Neural progenitor cell (in vitro differentiated cells): ENCODE results near the gene DHRS4L2. TPM values are rescaled to one million over a fixed set of nuclear protein-coding genes. Genes with fewer than 3 reads are reported as not detected.
A peak's percentile ranks its signal among the peaks of the same experiment; 100 is the strongest.
"Not testable (repeated sequence)": the region's sequence is repeated elsewhere in the genome, so short reads cannot be mapped to it uniquely, and the experiment has no call there.

Experiments used
- DNase-seq: peaks from one replicate; pipeline ENCODE4 v3.0.0-alpha.2; 2016; ENCODE audit warnings: low spot score
- H2AFZ ChIP-seq: fragments of 200-600 bp; sonication (generic); replicated peaks from 2 replicates; pipeline ENCODE4 v1.6.1; 2016; ENCODE audit warnings: antibody characterized with exemption
- H3F3A ChIP-seq: fragments of 200-600 bp; sonication (generic); 2 replicates; pipeline ENCODE4 v1.6.1; 2016; ENCODE audit warnings: antibody characterized with exemption, low read depth
- H3K27ac ChIP-seq: fragments of 200-600 bp; sonication (generic); 2 replicates; pipeline ENCODE4 v1.5.1; 2016; ENCODE audit warnings: mild to moderate bottlenecking
- H3K27me3 ChIP-seq: fragments of 200-600 bp; sonication (generic); 2 replicates; pipeline ENCODE4 v1.6.1; 2016; ENCODE audit warnings: mild to moderate bottlenecking, moderate library complexity
- H3K36me3 ChIP-seq: fragments of 200-600 bp; sonication (generic); 2 replicates; pipeline ENCODE4 v1.5.1; 2016
- H3K4me1 ChIP-seq: fragments of 200-600 bp; sonication (generic); 2 replicates; pipeline ENCODE4 v1.6.1; 2016; ENCODE audit warnings: mixed run types
- H3K4me2 ChIP-seq: fragments of 200-600 bp; sonication (generic); 2 replicates; pipeline ENCODE4 v1.6.1; 2016
- H3K4me3 ChIP-seq: fragments of 200-600 bp; sonication (generic); 2 replicates; pipeline ENCODE4 v1.5.1; 2016
- H3K79me2 ChIP-seq: fragments of 200-600 bp; sonication (generic); 2 replicates; pipeline ENCODE4 v1.6.1; 2016; ENCODE audit warnings: low read depth
- H3K9ac ChIP-seq: fragments of 200-600 bp; sonication (generic); 2 replicates; pipeline ENCODE4 v1.6.1; 2016
- H3K9me3 ChIP-seq: fragments of 200-600 bp; sonication (generic); 2 replicates; pipeline ENCODE4 v1.5.1; 2016; ENCODE audit warnings: low read depth
- H4K20me1 ChIP-seq: fragments of 200-600 bp; sonication (generic); 2 replicates; pipeline ENCODE4 v1.6.1; 2016; ENCODE audit warnings: low read depth
- H3K27ac Mint-ChIP-seq: 3 replicates; pipeline ENCODE4 v1.8.0; 2021; ENCODE audit warnings: mixed read lengths
- H3K27me3 Mint-ChIP-seq: 2 replicates; pipeline ENCODE4 v1.8.0; 2022; ENCODE audit warnings: low read depth, mild to moderate bottlenecking, inconsistent platforms, moderate library complexity, mixed read lengths; ENCODE audit not compliant: insufficient read depth
- H3K36me3 Mint-ChIP-seq: 3 replicates; pipeline ENCODE4 v1.8.0; 2021; ENCODE audit warnings: mixed read lengths
- H3K4me1 Mint-ChIP-seq: 3 replicates; pipeline ENCODE4 v1.8.0; 2021; ENCODE audit warnings: mixed read lengths
- H3K4me3 Mint-ChIP-seq: 3 replicates; pipeline ENCODE4 v1.8.0; 2021; ENCODE audit warnings: mild to moderate bottlenecking, moderate library complexity, mixed read lengths
- H3K9me3 Mint-ChIP-seq: 3 replicates; pipeline ENCODE4 v1.8.0; 2020; ENCODE audit warnings: mixed read lengths
- total RNA-seq: library from RNA; depleted of rRNA; stranded (reverse); fragments of >200 nt; gene quantifications from 2 replicates; pipeline ENCODE4 v1.2.3, GENCODE V29; 2015; ENCODE audit warnings: low replicate concordance
- TF ChIP-seq, protein P1 (sequence below): fragments of 200-600 bp; sonication (generic); IDR thresholded peaks from 2 replicates; pipeline ENCODE4 v1.5.1; 2017; ENCODE audit warnings: antibody characterized with exemption, mild to moderate bottlenecking

DHRS4L2 gene
- total RNA-seq, 1 donor from 2014 or later: 3.6 TPM

DNA sequence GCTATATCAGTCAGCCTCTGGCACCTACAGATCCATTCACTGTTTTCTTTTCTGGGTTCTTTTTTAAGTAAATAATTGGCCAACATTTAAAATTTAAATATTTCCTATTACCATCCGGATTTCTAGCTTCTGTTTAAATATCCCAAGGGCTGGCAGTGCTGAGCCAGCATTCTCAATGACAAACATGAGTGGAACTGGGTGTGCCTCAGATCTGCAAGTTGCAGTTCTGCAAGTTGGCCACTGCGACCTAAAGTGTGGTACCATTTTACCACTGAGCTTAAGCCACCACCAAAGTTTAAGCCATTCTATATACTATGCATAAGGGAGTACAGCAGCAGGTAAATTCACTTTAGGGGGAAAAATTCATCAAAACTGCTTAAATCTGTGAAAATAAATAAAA is 31.2 kb downstream of the DHRS4L2 start:
- not testable (repeated sequence) for H2AFZ ChIP-seq, H3K4me2 ChIP-seq, H3K27me3 Mint-ChIP-seq, H3K4me3 Mint-ChIP-seq, H3K9ac ChIP-seq, H4K20me1 ChIP-seq, H3K27me3 ChIP-seq, H3K27ac Mint-ChIP-seq, H3K4me3 ChIP-seq, DNase-seq, H3K4me1 ChIP-seq, H3F3A ChIP-seq, H3K9me3 ChIP-seq, H3K36me3 Mint-ChIP-seq, H3K4me1 Mint-ChIP-seq, H3K27ac ChIP-seq, H3K79me2 ChIP-seq, H3K36me3 ChIP-seq
- H3K9me3 Mint-ChIP-seq: peaks cover 13% of the 10 kb centered on the region
- TF ChIP-seq, protein P1, sequence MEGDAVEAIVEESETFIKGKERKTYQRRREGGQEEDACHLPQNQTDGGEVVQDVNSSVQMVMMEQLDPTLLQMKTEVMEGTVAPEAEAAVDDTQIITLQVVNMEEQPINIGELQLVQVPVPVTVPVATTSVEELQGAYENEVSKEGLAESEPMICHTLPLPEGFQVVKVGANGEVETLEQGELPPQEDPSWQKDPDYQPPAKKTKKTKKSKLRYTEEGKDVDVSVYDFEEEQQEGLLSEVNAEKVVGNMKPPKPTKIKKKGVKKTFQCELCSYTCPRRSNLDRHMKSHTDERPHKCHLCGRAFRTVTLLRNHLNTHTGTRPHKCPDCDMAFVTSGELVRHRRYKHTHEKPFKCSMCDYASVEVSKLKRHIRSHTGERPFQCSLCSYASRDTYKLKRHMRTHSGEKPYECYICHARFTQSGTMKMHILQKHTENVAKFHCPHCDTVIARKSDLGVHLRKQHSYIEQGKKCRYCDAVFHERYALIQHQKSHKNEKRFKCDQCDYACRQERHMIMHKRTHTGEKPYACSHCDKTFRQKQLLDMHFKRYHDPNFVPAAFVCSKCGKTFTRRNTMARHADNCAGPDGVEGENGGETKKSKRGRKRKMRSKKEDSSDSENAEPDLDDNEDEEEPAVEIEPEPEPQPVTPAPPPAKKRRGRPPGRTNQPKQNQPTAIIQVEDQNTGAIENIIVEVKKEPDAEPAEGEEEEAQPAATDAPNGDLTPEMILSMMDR: peak; percentile 13

DNA sequence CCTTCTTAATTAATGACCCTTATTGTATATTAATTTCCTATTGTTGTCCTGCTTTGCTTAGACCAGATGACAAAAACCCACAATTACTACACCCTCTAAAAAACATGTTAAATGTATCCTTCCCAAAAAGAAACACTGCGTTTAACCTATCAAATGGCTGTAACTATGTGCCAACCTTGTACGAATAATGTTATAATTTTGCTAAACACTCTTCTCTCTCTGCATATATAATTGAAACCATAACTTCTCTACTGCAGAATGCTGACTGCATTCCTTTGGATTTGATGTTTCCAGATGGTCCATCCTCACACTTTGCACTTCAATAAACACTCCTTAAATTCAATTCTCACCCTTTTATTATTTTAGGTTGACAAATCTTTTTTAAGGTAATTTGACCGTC is 31.8 kb downstream of the DHRS4L2 start:
- H3K4me1 Mint-ChIP-seq, H3K27ac ChIP-seq, H3K4me1 ChIP-seq, DNase-seq, H3K79me2 ChIP-seq, H3K27me3 ChIP-seq, H3K36me3 ChIP-seq, H3K9me3 ChIP-seq, H3K4me3 ChIP-seq, H3K27me3 Mint-ChIP-seq, H3F3A ChIP-seq, H3K4me2 ChIP-seq, H2AFZ ChIP-seq, H3K36me3 Mint-ChIP-seq, H3K4me3 Mint-ChIP-seq, H3K27ac Mint-ChIP-seq, H4K20me1 ChIP-seq, H3K9ac ChIP-seq: not testable (repeated sequence)
- peaks cover 15% of the 10 kb centered on the region for H3K9me3 Mint-ChIP-seq

DNA sequence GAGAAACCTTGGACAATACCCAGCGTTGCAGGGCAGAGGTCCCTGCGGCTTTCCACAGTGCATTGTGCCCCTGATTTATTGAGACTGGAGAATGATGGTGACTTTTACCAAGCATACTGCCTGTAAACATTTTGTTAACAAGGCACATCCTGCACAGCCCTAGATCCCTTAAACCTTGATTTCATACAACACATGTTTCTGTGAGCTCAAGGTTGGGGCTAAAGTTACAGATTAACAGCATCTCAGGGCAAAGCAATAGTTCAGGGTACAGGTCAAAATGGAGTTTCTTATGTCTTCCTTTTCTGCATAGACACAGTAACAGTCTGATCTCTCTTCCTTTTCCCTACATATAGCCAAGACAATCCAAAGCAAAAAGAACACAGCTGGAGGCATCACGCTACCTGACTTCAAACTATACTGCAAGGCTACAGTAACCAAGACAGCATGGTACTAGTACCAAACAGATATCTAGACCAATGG is 36.2 kb downstream of the DHRS4L2 start:
- H3K4me1 Mint-ChIP-seq, H3K36me3 ChIP-seq, H3K27ac ChIP-seq, H3K4me2 ChIP-seq, H3K4me3 ChIP-seq, H3K79me2 ChIP-seq, H3K27ac Mint-ChIP-seq, H3K9me3 Mint-ChIP-seq, H3K4me3 Mint-ChIP-seq, H3K27me3 ChIP-seq, H3F3A ChIP-seq, DNase-seq, H2AFZ ChIP-seq, H3K9me3 ChIP-seq, H3K36me3 Mint-ChIP-seq, H3K27me3 Mint-ChIP-seq, H3K4me1 ChIP-seq, H4K20me1 ChIP-seq, H3K9ac ChIP-seq: not testable (repeated sequence)

- not testable (repeated sequence) for H3K27me3 ChIP-seq, H3K9me3 ChIP-seq, H3K9ac ChIP-seq, H3K4me3 ChIP-seq, H3K27ac ChIP-seq, H3K4me2 ChIP-seq, H3K4me3 Mint-ChIP-seq, H4K20me1 ChIP-seq, H2AFZ ChIP-seq, H3K36me3 ChIP-seq, H3K79me2 ChIP-seq, H3K4me1 ChIP-seq, H3K36me3 Mint-ChIP-seq, H3K4me1 Mint-ChIP-seq, DNase-seq, H3K27ac Mint-ChIP-seq, H3K27me3 Mint-ChIP-seq, H3F3A ChIP-seq
- peaks cover 30% of the 10 kb centered on the region for H3K9me3 Mint-ChIP-seq
Observed at GRCh38 chr14:24029687-24030086, 41.0 kb downstream of the DHRS4L2 start.

DNA sequence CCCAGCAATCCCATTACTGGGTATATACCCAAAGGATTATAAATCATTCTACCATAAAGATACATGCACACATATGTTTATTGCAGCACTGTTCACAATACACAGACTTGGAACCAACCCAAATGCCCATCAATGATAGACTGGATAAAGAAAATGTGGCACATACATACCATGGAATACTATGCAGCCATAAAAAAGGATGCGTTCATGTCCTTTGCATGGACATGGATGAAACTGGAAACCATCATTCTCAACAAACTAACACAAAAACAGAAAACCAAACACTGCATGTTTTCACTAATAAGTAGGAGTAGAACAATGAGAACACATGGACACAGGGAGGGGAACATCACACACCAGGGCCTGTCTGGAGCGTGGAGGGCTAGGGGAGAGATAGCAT is 42.6 kb downstream of the DHRS4L2 start:
- not testable (repeated sequence) for H3K27me3 Mint-ChIP-seq, H3K27ac ChIP-seq, H2AFZ ChIP-seq, H3K27me3 ChIP-seq, H4K20me1 ChIP-seq, H3K79me2 ChIP-seq, H3K4me3 ChIP-seq, H3K27ac Mint-ChIP-seq, DNase-seq, H3F3A ChIP-seq, H3K4me3 Mint-ChIP-seq, H3K36me3 Mint-ChIP-seq, H3K4me1 Mint-ChIP-seq, H3K9ac ChIP-seq, H3K4me1 ChIP-seq, H3K36me3 ChIP-seq, H3K4me2 ChIP-seq, H3K9me3 ChIP-seq
- H3K9me3 Mint-ChIP-seq: peaks cover 28% of the 10 kb centered on the region
